HG02884 (cell line): Measurements from ENCODE around the gene LRGUK.

Experiments
- ATAC-seq: cut with Tn5 transposase; IDR thresholded peaks from one replicate; pipeline ENCODE4 v1.9.1; 2021; ENCODE audit warnings: mild to moderate bottlenecking, moderate library complexity; ENCODE audit not compliant: unreplicated experiment

Gene LRGUK

GRCh38 chr7:134122980-134123379 lies 4.2 kb upstream of the LRGUK start:
- ATAC-seq = no peak

- no peak for ATAC-seq
These were observed 994 bp upstream of the LRGUK start for GRCh38 chr7:134126146-134126545.

GRCh38 chr7:134126596-134126965 lies 559 bp upstream of the LRGUK start:
- ATAC-seq = no peak

- no peak for ATAC-seq
These were observed 1.7 kb downstream of the LRGUK start for GRCh38 chr7:134128829-134129228.

- no peak for ATAC-seq
These were observed 2.9 kb downstream of the LRGUK start for GRCh38 chr7:134129856-134130523.

GRCh38 chr7:134134004-134134403 lies 6.9 kb downstream of the LRGUK start:
- ATAC-seq = no peak

GRCh38 chr7:134140889-134141867 lies 14.0 kb downstream of the LRGUK start:
- ATAC-seq = peak; percentile 74

- no peak for ATAC-seq
These were observed 14.7 kb downstream of the LRGUK start for GRCh38 chr7:134141868-134142264.

GRCh38 chr7:134153493-134154136 lies 26.5 kb downstream of the LRGUK start:
- ATAC-seq = no peak

- ATAC-seq = no peak
These were observed 27.5 kb downstream of the LRGUK start for GRCh38 chr7:134154581-134155130.

- no peak for ATAC-seq
These were observed 28.1 kb downstream of the LRGUK start for GRCh38 chr7:134155206-134155605.

- ATAC-seq = no peak
These were observed 28.7 kb downstream of the LRGUK start for GRCh38 chr7:134155871-134156270.

GRCh38 chr7:134165252-134165651 lies 38.1 kb downstream of the LRGUK start:
- ATAC-seq = no peak

GRCh38 chr7:134167250-134167649 lies 40.1 kb downstream of the LRGUK start:
- ATAC-seq = no peak

- no peak for ATAC-seq
These were observed 40.7 kb downstream of the LRGUK start for GRCh38 chr7:134167841-134168240.

- ATAC-seq = peak; percentile 86
These were observed 47.7 kb downstream of the LRGUK start for GRCh38 chr7:134174795-134175261.

- ATAC-seq = no peak
These were observed 48.3 kb downstream of the LRGUK start for GRCh38 chr7:134175334-134176036.

- no peak for ATAC-seq
These were observed 48.9 kb downstream of the LRGUK start for GRCh38 chr7:134176037-134176350.

GRCh38 chr7:134179036-134180011 lies 52.2 kb downstream of the LRGUK start:
- ATAC-seq = no peak

GRCh38 chr7:134180376-134180775 lies 53.2 kb downstream of the LRGUK start:
- no peak for ATAC-seq
